ENCODE data around the gene CH25H. TPM values are rescaled to one million over a fixed set of nuclear protein-coding genes. Genes with fewer than 3 reads are reported as not detected.
"Not testable (repeated sequence)": the region's sequence is repeated elsewhere in the genome, so short reads cannot be mapped to it uniquely, and the experiment has no call there.

Gene CH25H
- total RNA-seq, 3 donors from 2014 or later, result 0.16 to 6.0 (median 2.0) TPM

DNA sequence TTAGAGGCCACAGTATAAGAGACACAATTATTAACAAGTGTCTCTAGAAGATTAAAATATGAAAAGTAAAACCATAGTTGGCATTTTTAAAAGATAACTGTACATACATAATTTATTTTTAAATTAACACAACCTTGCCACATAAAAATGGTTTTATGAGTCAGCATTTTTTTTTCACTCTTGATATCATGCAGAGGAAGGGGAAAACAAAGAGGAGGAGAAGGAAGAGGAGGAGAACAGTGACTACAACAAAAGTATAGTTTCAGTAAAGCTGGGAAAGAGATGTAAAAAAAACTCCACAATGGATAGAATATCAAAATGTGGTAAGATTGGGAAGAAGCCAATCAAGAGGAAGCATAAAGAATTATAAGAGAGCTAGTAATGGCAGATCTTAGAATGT lies 34.0 kb downstream of the CH25H start:
- intact Hi-C loops (cut with DNase I; ENCODE audit: low total_unique reads), result loop anchor here (10.0 kb wide), 1 partner anchor 1662 kb away; no protein-coding TSS in a partner anchor
- Histone ChIP-seq H3K4me3 (no peak overlapping the region), H3K4me1 (no peaks in the 10 kb centered on the region), H3K27ac (no peak overlapping the region), H3K27me3 (no peaks in the 10 kb centered on the region), H3K36me3 (no peaks in the 10 kb centered on the region), H3K9me3 (no peaks in the 10 kb centered on the region)
- TF ChIP-seq POLR2AphosphoS5 (IDR thresholded peaks at IDR 0.05) (no peak), POLR2A (IDR thresholded peaks at IDR 0.05) (no peak)
- TF ChIP-seq, protein P1, sequence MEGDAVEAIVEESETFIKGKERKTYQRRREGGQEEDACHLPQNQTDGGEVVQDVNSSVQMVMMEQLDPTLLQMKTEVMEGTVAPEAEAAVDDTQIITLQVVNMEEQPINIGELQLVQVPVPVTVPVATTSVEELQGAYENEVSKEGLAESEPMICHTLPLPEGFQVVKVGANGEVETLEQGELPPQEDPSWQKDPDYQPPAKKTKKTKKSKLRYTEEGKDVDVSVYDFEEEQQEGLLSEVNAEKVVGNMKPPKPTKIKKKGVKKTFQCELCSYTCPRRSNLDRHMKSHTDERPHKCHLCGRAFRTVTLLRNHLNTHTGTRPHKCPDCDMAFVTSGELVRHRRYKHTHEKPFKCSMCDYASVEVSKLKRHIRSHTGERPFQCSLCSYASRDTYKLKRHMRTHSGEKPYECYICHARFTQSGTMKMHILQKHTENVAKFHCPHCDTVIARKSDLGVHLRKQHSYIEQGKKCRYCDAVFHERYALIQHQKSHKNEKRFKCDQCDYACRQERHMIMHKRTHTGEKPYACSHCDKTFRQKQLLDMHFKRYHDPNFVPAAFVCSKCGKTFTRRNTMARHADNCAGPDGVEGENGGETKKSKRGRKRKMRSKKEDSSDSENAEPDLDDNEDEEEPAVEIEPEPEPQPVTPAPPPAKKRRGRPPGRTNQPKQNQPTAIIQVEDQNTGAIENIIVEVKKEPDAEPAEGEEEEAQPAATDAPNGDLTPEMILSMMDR (IDR thresholded peaks at IDR 0.05), result no peak
- DNase-seq (ENCODE audit: low spot score in 2 of 2), result no peak

DNA sequence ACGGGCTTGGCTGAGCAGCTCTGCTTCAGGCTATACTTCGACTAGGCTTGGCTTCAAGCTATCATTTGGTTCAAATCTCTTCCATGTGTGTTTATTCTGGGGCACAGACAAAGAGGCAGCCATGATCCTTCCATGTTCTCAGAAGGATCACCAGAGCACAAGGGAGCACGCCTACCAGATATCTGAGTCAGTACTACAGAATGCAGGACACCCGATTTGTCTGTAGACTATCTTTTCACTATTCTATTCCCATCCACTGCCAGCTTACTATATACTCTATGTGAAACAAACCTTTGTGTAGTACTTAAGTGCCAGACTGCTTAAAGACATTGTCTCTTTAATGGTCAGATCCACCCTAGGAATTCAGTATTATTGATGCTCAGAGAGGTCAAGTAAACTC lies 35.1 kb downstream of the CH25H start:
- intact Hi-C loops (cut with DNase I; ENCODE audit: low total_unique reads), result loop anchor here (10.0 kb wide), 1 partner anchor 1663 kb away; no protein-coding TSS in a partner anchor
- Histone ChIP-seq H3K4me3 (no peak overlapping the region), H3K4me1 (no peaks in the 10 kb centered on the region), H3K27ac (no peak overlapping the region), H3K9me3 (no peaks in the 10 kb centered on the region), H3K36me3 (no peaks in the 10 kb centered on the region), H3K27me3 (no peaks in the 10 kb centered on the region)
- no peak for DNase-seq (ENCODE audit: low spot score in 2 of 2)
- TF ChIP-seq, protein P1 (IDR thresholded peaks at IDR 0.05), result no peak
- TF ChIP-seq POLR2A (IDR thresholded peaks at IDR 0.05) (no peak), POLR2AphosphoS5 (IDR thresholded peaks at IDR 0.05) (no peak)

DNA sequence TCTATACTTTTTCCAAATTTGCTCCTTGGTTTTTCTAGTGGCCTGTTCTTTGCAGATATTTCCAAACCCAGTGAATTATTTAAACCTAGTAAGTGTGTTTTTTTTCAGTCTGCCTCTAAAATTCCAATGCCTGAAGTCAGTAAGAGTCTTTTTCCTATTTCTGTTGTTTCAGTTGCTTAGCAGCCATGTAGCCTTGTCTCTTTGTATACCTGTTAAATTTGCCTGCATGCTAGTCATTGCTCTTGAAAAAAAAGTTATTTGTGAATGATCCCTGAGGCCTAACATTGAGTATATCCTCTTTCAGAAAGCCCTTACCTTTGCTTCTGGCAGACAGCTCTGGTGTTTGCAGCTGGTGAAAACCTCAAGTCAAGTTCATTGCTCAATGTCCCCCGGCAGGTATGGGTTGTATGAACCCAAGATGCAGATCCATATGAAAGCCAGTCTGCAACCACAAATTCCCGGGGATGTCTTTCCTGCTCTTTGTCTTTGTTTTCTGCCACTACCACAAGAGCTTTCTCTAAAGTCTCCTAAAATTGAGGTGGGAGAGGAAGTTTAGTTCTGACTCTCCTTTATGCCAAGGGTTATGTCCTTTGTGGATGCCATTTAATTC lies 35.7 kb downstream of the CH25H start:
- intact Hi-C loops (cut with DNase I; ENCODE audit: low total_unique reads), result loop anchor here (10.0 kb wide), 1 partner anchor 1663 kb away; no protein-coding TSS in a partner anchor
- H3K36me3 ChIP-seq, result no peaks in the 10 kb centered on the region
- DNase-seq (ENCODE audit: low spot score in 2 of 2), result no peak
- TF ChIP-seq POLR2AphosphoS5 (IDR thresholded peaks at IDR 0.05) (no peak), POLR2A (IDR thresholded peaks at IDR 0.05) (no peak)
- TF ChIP-seq, protein P1 (IDR thresholded peaks at IDR 0.05), result no peak
- H3K27ac ChIP-seq, result no peak overlapping the region
- H3K4me3 ChIP-seq, result no peak overlapping the region
- H3K4me1 ChIP-seq, result no peaks in the 10 kb centered on the region
- no peaks in the 10 kb centered on the region for H3K27me3 ChIP-seq
- no peaks in the 10 kb centered on the region for H3K9me3 ChIP-seq

DNA sequence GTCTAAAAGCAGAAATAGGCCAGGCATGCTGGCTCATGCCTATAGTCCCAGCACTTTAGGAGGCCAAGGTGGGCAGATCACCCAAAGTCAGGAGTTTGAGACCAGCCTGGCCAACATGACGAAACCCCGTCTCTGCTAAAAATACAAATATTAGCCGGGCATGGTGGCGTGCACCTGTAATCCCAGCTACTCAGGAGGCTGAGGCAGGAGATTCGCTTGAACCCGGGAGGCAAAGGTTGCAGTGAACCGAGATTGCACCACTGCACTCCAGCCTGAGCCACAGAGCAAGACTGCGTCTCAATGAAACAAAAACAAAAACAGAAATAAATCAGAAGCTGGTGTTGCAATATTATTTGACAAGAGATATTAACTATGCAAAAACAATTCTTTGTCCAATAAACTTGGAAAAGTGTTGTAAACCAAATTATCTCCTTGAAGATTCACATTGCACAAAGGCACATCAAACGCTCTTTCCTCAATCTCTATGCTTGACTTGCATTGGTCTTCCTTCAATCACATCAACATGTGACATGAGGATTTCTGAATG lies 38.7 kb downstream of the CH25H start:
- H3K36me3 ChIP-seq; H3K27ac ChIP-seq; H3K9me3 ChIP-seq; H3K4me1 ChIP-seq; DNase-seq (ENCODE audit: low spot score in 2 of 2); H3K4me3 ChIP-seq; H3K27me3 ChIP-seq; intact Hi-C loops (cut with DNase I; ENCODE audit: low total_unique reads): not testable (repeated sequence)

DNA sequence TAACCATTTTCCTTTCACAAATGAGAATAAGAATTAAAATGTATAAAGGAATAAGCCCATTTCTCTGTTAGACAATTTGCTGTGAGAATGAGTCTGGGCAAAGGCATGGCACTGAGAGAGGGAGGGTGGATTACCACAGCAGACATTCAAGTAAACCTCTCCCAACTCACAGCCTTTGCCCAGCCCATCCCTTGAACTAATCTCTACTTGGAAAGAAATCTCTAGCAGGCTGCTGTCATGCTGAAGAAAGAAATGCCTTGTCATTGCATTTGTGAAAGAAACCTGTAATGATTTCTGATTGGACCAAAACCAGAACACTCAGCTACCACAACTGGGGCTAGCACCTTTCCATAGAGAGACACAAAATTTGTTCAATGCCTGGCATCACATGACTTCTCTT lies 39.2 kb downstream of the CH25H start:
- Histone ChIP-seq H3K27ac (no peak overlapping the region), H3K4me3 (no peak overlapping the region), H3K4me1 (no peaks in the 10 kb centered on the region), H3K9me3 (no peaks in the 10 kb centered on the region), H3K27me3 (no peaks in the 10 kb centered on the region), H3K36me3 (no peaks in the 10 kb centered on the region)
- no peak for TF ChIP-seq POLR2AphosphoS5 (IDR thresholded peaks at IDR 0.05)
- TF ChIP-seq, protein P1 (IDR thresholded peaks at IDR 0.05), result no peak
- no peak for TF ChIP-seq POLR2A (IDR thresholded peaks at IDR 0.05)
- intact Hi-C loops (cut with DNase I; ENCODE audit: low total_unique reads), result no loop called here
- no peak for DNase-seq (ENCODE audit: low spot score in 2 of 2)
